ENCODE results near the gene LY6G6C.
A peak's percentile ranks its signal among the peaks of the same experiment; 100 is the strongest.
"Not testable (repeated sequence)": the region's sequence is repeated elsewhere in the genome, so short reads cannot be mapped to it uniquely, and the experiment has no call there.

The LY6G6C gene

GRCh38 chr6:31713991-31714684, 7.4 kb downstream of the LY6G6C start:
- Histone ChIP-seq H3K4me1 (ENCODE audit: control insufficient read depth, insufficient read depth, low read length, unreplicated experiment) (no peaks in the 10 kb centered on the region), H3K27me3 (ENCODE audit: insufficient read depth, low read length) (no peaks in the 10 kb centered on the region), H3K79me2 (ENCODE audit: control insufficient read depth, insufficient read depth, low read length, unreplicated experiment) (no peaks in the 10 kb centered on the region), H3K4me3 (ENCODE audit: low read depth, low read length) (no peak overlapping the region), H3K36me3 (ENCODE audit: insufficient read depth, low read length) (no peaks in the 10 kb centered on the region), H3K27ac (ENCODE audit: low read depth, low read length) (no peak overlapping the region), H2AFZ (ENCODE audit: low read length, unreplicated experiment) (no peak overlapping the region)

GRCh38 chr6:31713465-31713864, 8.1 kb downstream of the LY6G6C start:
- H3K4me1 ChIP-seq (ENCODE audit: control insufficient read depth, insufficient read depth, low read length, unreplicated experiment), result no peaks in the 10 kb centered on the region
- H3K27ac ChIP-seq (ENCODE audit: low read depth, low read length), result no peak overlapping the region
- no peak overlapping the region for H3K4me3 ChIP-seq (ENCODE audit: low read depth, low read length)
- H3K79me2 ChIP-seq (ENCODE audit: control insufficient read depth, insufficient read depth, low read length, unreplicated experiment), result no peaks in the 10 kb centered on the region
- no peaks in the 10 kb centered on the region for H3K36me3 ChIP-seq (ENCODE audit: insufficient read depth, low read length)
- no peaks in the 10 kb centered on the region for H3K27me3 ChIP-seq (ENCODE audit: insufficient read depth, low read length)
- no peak overlapping the region for H2AFZ ChIP-seq (ENCODE audit: low read length, unreplicated experiment)

GRCh38 chr6:31712296-31712695, 9.2 kb downstream of the LY6G6C start:
- no peak overlapping the region for H2AFZ ChIP-seq (ENCODE audit: low read length, unreplicated experiment)
- no peaks in the 10 kb centered on the region for H3K4me1 ChIP-seq (ENCODE audit: control insufficient read depth, insufficient read depth, low read length, unreplicated experiment)
- no peaks in the 10 kb centered on the region for H3K79me2 ChIP-seq (ENCODE audit: control insufficient read depth, insufficient read depth, low read length, unreplicated experiment)
- no peaks in the 10 kb centered on the region for H3K27me3 ChIP-seq (ENCODE audit: insufficient read depth, low read length)
- H3K36me3 ChIP-seq (ENCODE audit: insufficient read depth, low read length), result no peaks in the 10 kb centered on the region
- no peak overlapping the region for H3K4me3 ChIP-seq (ENCODE audit: low read depth, low read length)
- no peak overlapping the region for H3K27ac ChIP-seq (ENCODE audit: low read depth, low read length)

GRCh38 chr6:31711233-31711632, 10.3 kb downstream of the LY6G6C start:
- no peaks in the 10 kb centered on the region for H3K27me3 ChIP-seq (ENCODE audit: insufficient read depth, low read length)
- no peaks in the 10 kb centered on the region for H3K36me3 ChIP-seq (ENCODE audit: insufficient read depth, low read length)
- no peak overlapping the region for H3K27ac ChIP-seq (ENCODE audit: low read depth, low read length)
- H2AFZ ChIP-seq (ENCODE audit: low read length, unreplicated experiment), result peak overlapping the region; percentile 36
- no peaks in the 10 kb centered on the region for H3K4me1 ChIP-seq (ENCODE audit: control insufficient read depth, insufficient read depth, low read length, unreplicated experiment)
- no peak overlapping the region for H3K4me3 ChIP-seq (ENCODE audit: low read depth, low read length)
- no peaks in the 10 kb centered on the region for H3K79me2 ChIP-seq (ENCODE audit: control insufficient read depth, insufficient read depth, low read length, unreplicated experiment)

GRCh38 chr6:31710523-31711219, 10.9 kb downstream of the LY6G6C start:
- Histone ChIP-seq H3K36me3 (ENCODE audit: insufficient read depth, low read length) (no peaks in the 10 kb centered on the region), H3K27me3 (ENCODE audit: insufficient read depth, low read length) (no peaks in the 10 kb centered on the region), H3K79me2 (ENCODE audit: control insufficient read depth, insufficient read depth, low read length, unreplicated experiment) (no peaks in the 10 kb centered on the region), H3K4me3 (ENCODE audit: low read depth, low read length) (no peak overlapping the region), H2AFZ (ENCODE audit: low read length, unreplicated experiment) (no peak overlapping the region), H3K4me1 (ENCODE audit: control insufficient read depth, insufficient read depth, low read length, unreplicated experiment) (no peaks in the 10 kb centered on the region), H3K27ac (ENCODE audit: low read depth, low read length) (no peak overlapping the region)

GRCh38 chr6:31709157-31709556, 12.4 kb downstream of the LY6G6C start:
- H3K4me3 ChIP-seq (ENCODE audit: low read depth, low read length); H3K79me2 ChIP-seq (ENCODE audit: control insufficient read depth, insufficient read depth, low read length, unreplicated experiment); H3K36me3 ChIP-seq (ENCODE audit: insufficient read depth, low read length); H3K27ac ChIP-seq (ENCODE audit: low read depth, low read length); H3K27me3 ChIP-seq (ENCODE audit: insufficient read depth, low read length); H3K4me1 ChIP-seq (ENCODE audit: control insufficient read depth, insufficient read depth, low read length, unreplicated experiment); H2AFZ ChIP-seq (ENCODE audit: low read length, unreplicated experiment): not testable (repeated sequence)

- Histone ChIP-seq H3K4me1 (ENCODE audit: control insufficient read depth, insufficient read depth, low read length, unreplicated experiment) (no peaks in the 10 kb centered on the region), H3K36me3 (ENCODE audit: insufficient read depth, low read length) (no peaks in the 10 kb centered on the region), H3K4me3 (ENCODE audit: low read depth, low read length) (no peak overlapping the region), H3K27me3 (ENCODE audit: insufficient read depth, low read length) (no peaks in the 10 kb centered on the region), H3K79me2 (ENCODE audit: control insufficient read depth, insufficient read depth, low read length, unreplicated experiment) (no peaks in the 10 kb centered on the region), H2AFZ (ENCODE audit: low read length, unreplicated experiment) (no peak overlapping the region), H3K27ac (ENCODE audit: low read depth, low read length) (no peak overlapping the region)
These were observed 13.3 kb downstream of the LY6G6C start for GRCh38 chr6:31708224-31708623.

- no peaks in the 10 kb centered on the region for H3K4me1 ChIP-seq (ENCODE audit: control insufficient read depth, insufficient read depth, low read length, unreplicated experiment)
- no peak overlapping the region for H3K4me3 ChIP-seq (ENCODE audit: low read depth, low read length)
- peaks cover 3% of the 10 kb centered on the region for H3K79me2 ChIP-seq (ENCODE audit: control insufficient read depth, insufficient read depth, low read length, unreplicated experiment)
- H3K36me3 ChIP-seq (ENCODE audit: insufficient read depth, low read length), result no peaks in the 10 kb centered on the region
- no peak overlapping the region for H3K27ac ChIP-seq (ENCODE audit: low read depth, low read length)
- no peaks in the 10 kb centered on the region for H3K27me3 ChIP-seq (ENCODE audit: insufficient read depth, low read length)
- H2AFZ ChIP-seq (ENCODE audit: low read length, unreplicated experiment), result no peak overlapping the region
These were observed 13.8 kb downstream of the LY6G6C start for GRCh38 chr6:31707701-31708100.

GRCh38 chr6:31706599-31706998, 14.9 kb downstream of the LY6G6C start, which contains the start of gene LY6G6F:
LY6G6F (plus strand) TSS chr6:31706866; CDS start chr6:31706907, 41 bp downstream.
- Histone ChIP-seq H3K79me2 (ENCODE audit: control insufficient read depth, insufficient read depth, low read length, unreplicated experiment) (peaks cover 14% of the 10 kb centered on the region), H3K4me3 (ENCODE audit: low read depth, low read length) (no peak within 1 kb of the TSS), H3K27me3 (ENCODE audit: insufficient read depth, low read length) (no peaks in the 10 kb centered on the region), H3K27ac (ENCODE audit: low read depth, low read length) (no peak within 1 kb of the TSS), H3K4me1 (ENCODE audit: control insufficient read depth, insufficient read depth, low read length, unreplicated experiment) (peaks cover 2% of the 10 kb centered on the region), H2AFZ (ENCODE audit: low read length, unreplicated experiment) (no peak within 1 kb of the TSS), H3K36me3 (ENCODE audit: insufficient read depth, low read length) (no peaks in the 10 kb centered on the region)

GRCh38 chr6:31705931-31706330, 15.6 kb downstream of the LY6G6C start:
- H3K27ac ChIP-seq (ENCODE audit: low read depth, low read length), result no peak overlapping the region
- no peak overlapping the region for H3K4me3 ChIP-seq (ENCODE audit: low read depth, low read length)
- H3K36me3 ChIP-seq (ENCODE audit: insufficient read depth, low read length), result no peaks in the 10 kb centered on the region
- peaks cover 9% of the 10 kb centered on the region for H3K4me1 ChIP-seq (ENCODE audit: control insufficient read depth, insufficient read depth, low read length, unreplicated experiment)
- peaks cover 21% of the 10 kb centered on the region for H3K79me2 ChIP-seq (ENCODE audit: control insufficient read depth, insufficient read depth, low read length, unreplicated experiment)
- no peak overlapping the region for H2AFZ ChIP-seq (ENCODE audit: low read length, unreplicated experiment)
- H3K27me3 ChIP-seq (ENCODE audit: insufficient read depth, low read length), result no peaks in the 10 kb centered on the region
